ENCODE data around the gene TNRC6C.
A peak's percentile ranks its signal among the peaks of the same experiment; 100 is the strongest.
"Not testable (repeated sequence)": the region's sequence is repeated elsewhere in the genome, so short reads cannot be mapped to it uniquely, and the experiment has no call there.

TNRC6C gene

DNA sequence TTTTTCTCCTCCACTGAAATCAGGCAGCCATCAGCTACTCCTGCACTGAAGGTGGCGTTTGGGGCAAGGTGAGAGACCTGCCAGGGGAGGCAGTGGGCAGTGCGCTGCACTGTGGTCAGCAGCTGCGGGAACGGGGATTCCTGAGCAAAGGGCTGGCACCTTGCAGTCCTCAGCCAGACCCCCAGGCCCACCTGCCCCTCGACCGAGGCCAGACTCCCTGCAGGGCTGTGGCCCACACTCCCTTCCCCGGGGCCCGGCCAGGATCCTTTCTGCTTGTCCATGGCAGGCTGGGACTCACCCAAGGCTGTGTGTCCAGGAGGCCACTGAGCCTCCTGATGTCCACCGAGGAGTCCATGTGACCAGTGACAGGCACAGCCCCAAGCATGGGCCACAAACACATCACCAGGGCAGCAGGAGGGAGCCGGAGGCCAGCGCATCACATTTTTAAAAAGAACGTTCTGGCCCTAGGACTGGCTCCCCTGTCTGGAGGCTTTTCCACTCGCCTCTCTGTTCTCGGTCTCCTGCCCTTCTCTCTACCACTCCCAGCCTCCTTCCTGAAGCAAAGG lies 28.5 kb upstream of the TNRC6C start:
- no peak for DNase-seq (ENCODE audit: low read depth)

DNA sequence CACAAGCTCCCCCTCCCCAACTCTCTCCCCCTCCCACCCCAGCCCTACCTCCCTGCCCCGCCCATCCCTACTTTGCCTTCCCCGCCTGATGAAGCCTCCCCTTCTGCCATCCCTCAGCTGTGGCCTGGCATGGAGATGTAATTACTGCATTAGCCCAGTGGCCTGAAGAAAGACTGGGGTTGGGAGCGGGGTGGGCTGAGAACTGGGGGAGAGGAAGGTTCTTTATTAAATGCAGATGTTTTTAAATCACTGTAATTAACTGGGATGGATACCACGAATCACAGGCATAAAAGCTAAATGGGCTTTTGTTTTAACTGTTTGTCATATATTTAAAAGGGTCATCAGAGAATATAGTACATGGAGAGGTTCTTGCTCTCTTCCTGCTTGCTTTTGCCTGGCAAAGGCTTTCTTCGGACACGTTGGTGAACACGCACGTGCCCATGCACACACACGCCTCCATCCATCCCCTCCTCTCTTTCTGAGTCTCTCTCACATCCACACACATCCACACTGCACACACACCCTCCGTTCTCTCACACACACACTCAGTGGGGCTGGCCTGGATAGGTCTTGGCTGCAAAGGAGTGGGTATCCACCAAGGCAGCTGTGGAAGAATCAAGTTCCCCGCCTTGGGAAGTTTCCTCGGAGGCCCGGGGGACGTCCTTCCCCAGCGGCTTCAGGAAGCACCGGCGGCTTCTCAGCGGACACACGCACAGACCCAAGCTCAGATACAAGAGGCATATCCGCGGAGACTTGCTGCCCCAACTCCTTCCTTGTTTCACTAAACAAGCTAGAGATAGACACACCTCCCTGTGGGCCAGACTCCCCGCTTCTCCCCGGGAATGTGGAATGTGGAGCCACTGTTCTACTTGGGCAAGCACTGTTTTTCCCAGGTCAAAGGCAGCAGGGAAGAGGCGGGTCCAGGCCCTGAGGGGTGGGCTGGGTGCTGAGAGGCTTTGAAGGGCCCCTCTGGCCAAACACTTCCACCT lies 27.4 kb upstream of the TNRC6C start:
- no peak for DNase-seq (ENCODE audit: low read depth)

DNA sequence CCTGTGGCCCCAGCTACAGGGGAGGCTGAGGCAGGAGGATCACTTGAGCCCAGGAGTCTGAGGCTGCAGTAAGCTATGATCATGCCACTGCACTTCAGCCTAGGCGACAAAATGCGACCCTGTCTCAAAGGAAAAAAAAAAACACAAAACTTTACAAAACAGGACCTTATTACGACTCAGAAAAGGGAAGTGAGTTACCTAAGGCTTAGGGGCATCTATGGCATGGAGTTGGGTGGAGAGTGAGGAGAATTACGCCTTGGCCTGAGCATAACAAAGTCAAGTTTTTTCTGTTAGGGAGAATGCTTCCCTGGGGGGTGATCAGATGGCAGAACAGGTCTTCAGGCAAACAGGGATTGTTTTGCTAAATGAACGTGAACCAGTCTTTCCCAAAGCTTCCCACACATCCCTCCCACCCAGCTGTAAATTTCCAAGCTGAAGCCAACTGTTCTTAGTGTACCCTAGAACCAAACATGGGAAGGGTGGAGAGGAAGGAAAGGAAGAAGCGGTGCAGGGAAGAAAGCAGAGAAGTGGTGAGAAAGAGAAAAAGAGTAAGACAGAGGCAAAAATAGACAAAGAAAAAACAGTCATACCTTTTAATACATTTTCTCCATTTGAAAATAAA lies 24.6 kb upstream of the TNRC6C start:
- no peak for DNase-seq (ENCODE audit: low read depth)

DNA sequence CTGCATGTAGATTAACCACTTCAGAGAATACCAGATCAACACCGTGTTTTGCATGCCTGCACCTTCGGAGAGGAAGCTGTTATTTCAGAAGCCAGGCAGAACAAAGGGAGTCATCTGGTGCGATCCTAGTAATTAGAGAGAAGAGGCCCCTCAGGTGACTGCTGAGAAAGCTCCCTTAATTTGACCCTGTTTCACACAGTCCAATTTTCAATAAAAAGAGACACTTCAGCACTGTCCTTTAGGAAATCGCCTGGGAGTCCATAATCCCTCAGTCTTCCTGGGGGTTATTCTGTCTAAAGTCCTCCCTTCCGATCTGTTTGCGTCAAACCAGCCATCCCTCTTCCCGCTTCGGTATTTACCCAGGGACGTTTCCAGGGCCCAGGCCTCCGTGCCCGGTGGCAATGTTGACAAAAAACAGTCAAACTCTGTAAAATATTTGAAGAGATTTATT lies 23.4 kb upstream of the TNRC6C start:
- no peak for DNase-seq (ENCODE audit: low read depth)

DNA sequence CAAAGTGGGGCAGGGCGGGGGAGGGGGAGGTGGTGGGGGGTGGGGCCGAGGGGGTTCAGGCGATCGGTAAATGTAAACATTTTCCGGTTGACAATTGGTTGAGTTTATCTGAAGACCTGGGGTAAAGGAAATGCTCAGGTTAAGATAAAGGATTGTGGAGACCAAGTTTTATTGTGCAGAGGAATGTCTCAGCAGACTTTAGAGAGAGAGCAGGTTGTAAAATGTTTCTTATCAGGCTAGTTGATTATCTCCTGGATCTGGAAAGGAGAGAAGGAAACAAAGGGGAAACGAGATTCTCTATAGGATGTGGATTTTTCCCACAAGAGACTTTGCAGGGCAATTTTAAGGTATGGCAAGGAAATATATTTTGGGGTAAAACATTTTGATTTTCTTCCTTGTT lies 22.8 kb upstream of the TNRC6C start:
- not testable (repeated sequence) for DNase-seq (ENCODE audit: low read depth)

DNA sequence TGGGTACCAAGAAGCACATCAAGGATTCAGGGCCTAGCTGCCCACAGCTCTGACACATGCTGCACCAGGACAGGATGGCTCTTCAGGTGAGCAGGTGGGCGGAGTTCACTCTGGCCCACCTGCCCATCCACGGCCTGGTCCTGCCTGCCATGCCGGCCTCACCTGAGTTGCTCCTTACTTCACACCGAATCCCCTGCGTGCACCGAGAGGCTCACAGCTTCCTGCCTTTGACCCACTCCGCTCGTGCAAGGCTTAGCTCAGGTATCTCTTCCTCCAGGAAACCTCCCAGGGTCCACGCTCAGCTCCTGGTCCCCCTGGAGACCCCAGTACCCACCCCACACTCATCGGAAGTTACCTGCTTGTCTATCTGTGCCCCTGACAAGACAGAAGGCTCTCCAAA lies 21.6 kb upstream of the TNRC6C start:
- DNase-seq (ENCODE audit: low read depth) = no peak

DNA sequence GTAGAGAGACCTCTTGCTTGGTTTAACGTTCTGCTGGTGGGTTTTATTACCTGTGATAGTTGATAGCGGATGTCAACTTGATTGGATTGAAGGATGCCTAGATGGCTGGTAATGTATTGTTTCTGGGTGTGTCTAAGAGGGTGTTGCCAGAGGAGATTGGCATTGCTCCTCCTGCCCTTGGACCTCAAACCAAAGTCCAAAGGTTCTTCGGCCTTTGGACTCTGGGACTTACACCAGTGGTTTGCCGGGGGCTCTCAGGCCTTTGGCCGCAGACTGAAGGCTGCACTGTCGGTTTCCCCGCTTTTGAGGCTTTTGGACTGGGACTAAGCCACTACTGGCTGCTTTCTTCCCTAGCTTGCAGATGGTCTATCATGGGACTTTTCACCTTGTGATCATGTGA lies 17.5 kb upstream of the TNRC6C start:
- no peak for DNase-seq (ENCODE audit: low read depth)

DNA sequence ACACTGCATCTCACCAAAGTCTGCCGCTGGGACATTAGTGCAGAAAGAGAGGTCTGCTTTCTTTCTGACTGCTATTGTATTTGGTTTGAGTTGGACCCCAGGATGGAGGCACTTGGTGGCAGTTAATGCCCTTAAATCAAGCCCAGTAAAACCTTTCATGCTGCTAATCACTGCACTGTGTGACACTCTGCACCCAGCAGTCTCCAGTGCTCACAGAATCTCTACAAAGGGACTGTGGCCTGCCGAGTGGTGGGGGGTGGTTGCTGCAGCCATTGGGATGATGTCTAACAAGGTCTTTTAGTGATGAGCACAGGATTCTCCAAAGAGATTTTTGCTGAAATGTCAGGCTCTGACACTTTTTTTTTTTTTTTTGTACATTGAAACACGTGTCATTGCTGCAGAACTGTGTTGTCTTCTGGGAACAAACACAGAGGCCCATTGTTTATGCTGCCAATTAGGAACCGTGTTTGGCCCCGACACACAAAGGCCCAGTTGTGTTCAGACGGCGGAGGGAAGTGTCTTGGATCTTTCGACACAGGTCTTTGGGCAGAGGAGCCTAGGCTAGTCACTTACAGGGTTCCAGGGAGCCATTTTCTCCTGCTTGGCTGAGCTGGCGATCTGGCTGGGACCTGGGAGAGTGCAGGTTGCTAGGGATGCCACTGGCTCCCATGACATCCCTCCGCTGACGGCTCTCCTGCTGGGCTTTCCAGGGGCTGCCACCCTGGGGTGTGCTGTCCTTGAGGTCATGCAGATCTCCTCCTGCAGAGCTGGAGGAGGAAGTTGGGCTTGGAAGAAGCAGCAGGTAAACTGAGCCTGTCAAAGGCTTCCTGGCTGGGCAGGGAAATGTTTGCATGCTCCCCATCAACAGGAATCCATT lies 16.2 kb upstream of the TNRC6C start:
- no peak for DNase-seq (ENCODE audit: low read depth)

DNA sequence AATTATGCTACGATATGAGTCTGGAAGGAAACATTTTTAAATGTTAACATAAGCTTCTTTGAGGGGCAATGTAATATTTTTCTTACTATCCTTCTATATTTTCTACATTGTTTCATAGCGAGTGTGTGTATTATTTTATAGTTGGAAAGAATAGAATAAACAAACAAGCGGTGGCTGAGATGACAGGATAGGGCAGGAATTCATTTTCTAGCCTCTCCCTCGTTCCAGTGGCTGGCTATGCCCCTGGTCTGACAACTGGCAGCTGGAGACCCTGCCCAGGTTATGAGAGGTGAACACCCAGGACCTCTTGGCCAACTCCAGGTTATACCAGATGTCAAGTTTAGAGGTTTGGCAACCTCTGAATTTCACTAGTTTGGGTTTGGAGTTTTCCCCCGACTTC lies 14.5 kb upstream of the TNRC6C start:
- DNase-seq (ENCODE audit: low read depth) = no peak

DNA sequence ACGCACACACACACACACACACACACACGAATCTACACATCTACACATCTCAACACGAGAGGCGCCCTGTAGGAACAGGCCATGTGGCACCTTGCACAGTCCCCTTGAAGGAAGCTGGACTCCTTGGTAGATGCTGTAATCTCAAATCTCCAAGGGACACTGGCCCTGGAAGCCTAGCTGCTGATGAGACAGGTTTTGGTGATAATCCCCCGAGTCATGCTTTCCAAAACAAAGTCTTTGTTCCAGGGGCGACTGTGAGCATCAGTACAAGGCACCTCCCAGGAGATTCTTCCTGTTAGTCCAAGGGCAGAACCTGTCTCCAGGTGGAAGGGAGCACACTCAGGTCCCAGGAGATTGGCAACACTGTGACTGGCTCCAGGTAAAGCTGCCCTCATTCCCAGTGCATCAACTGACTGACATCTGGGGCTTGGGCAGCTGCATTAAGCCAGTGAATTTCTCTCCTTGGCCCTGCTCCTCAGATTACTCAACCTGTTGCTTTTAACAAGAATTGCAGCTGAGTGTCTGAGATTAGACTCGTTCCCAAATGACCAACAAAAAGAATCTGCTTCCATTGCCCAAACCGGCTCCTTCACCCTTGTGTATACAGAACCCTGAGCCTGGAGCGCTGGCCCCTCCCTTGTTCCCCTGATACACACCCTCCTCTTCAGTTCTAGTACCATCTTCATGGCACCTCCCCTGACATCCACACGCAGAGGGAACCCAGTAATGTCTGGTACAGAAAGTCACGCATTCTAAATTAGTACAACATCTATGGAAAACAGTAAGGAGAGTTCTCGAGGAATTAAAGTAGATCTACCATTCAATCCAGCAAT lies 13.9 kb upstream of the TNRC6C start:
- no peak for DNase-seq (ENCODE audit: low read depth)

DNA sequence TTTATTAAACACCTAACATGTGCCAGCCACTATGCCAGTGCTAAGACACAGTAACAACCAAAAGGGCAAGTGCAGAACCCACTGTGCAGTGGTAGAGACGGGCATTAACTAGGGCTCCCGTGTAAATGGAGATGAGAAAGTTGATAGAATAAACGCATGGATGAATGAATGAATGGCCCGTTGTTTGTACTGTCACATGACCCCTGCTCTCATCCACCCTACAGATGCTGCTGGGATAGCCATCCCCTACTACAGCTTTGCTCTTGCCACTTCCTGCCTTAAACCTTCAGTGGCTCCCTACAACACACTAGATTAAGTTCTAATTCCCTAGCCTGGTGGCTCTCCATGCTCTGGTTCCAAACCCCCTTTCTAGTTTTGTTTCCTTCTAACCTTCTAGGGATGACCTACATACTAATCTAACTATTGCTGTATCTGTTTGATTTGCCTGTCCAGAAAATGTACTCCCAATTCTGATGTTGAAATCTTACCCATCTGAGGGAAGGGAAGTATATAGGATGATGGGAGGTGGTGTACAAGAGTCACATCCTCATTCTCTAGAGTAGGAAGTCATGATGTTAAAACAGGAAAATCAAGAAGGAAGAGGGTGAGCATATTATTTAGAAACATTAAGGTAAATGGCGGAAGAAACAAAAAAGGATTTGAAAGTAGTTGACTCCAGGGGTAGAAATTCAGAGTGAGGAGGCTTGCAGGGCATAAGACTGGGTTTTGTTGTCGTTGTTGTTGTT lies 11.4 kb upstream of the TNRC6C start:
- DNase-seq (ENCODE audit: low read depth) = no peak

DNA sequence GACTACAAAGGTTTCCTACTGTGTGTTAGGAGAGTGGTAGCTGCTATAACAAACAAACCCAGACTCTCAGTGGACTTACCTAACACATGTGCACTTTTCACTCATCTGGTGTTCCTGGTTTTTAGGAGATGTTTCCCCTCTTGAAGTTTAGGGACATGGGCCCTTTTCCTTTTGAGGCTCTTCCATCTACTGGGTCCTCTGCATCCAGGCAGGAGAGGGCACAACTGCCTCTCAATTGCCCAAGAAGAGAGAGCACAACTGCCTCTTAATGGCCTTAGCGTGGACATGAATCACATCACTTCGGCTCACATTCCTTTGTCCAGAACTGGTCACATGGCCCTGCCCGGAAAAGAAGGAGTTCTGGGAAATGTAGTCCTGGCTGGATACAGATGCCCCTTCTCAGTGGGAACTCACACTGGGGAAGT lies 9.8 kb upstream of the TNRC6C start:
- no peak for DNase-seq (ENCODE audit: low read depth)

DNA sequence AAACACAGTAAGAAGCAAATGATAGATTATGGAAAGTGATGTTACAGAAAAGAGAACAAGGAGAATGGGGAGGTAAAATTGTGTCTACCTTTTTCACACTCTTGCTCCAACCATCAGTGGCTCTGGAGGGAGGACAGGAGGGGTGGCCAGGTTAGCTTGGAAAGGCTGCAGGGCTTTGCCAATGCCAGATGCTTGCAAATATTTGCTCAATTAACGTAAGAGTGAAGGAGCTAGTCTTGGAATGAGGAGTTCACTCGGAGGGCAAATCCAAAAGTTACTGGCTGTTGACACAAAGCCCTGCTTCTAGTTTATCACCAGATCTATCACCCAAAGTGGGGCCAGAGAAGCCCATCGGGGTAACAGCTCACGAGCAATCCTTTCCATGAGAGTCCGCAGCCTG lies 7.4 kb upstream of the TNRC6C start:
- DNase-seq (ENCODE audit: low read depth) = no peak

DNA sequence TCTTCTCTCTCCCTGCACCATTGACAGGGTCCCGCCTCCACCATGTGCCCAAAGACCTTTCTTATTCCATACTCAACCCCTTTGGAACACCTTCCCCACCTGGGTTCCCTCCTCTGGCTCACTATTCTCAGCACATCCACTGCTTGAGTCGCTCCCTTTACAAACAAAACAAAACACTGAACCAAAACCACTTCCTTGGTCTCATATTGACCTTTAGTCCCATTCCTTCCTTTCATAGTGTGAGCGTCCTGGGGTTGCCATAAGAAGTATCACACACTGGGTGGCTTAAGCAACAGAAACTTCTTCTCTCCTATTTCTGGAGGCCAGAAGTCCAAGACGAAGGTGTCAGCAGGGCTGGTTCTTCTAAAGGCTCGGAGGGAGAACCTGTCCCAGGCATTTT lies 6.1 kb upstream of the TNRC6C start:
- no peak for DNase-seq (ENCODE audit: low read depth)

DNA sequence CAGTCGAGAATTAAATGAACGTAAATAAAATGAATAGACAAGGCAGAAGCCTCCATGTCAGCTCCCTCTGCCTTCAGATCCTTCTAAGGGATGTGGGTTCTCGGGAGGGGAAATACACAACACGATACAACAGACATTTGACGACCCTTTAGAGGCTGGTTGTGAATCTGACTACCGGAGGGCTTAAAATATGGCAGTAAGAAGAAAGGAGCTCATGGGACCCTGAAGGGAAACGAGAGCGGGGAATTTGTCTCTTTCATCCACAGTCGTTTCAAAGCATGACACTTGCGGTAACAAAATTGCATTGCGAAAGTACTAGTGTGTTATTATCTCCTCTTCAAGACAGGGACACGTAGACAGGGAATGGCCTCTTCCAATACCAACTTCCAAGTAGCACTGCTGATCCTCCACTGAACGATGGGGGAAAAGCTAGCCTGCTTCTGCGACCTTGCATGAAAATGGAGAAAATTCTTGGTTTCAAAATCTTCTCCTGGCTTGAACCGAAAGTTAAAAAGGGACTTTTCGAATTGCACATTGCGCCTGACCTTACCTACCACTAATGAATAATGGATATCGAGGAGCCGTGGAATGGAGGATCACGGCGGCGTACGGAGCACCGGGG lies 1.2 kb upstream of the TNRC6C start:
- no peak for DNase-seq (ENCODE audit: low read depth)

DNA sequence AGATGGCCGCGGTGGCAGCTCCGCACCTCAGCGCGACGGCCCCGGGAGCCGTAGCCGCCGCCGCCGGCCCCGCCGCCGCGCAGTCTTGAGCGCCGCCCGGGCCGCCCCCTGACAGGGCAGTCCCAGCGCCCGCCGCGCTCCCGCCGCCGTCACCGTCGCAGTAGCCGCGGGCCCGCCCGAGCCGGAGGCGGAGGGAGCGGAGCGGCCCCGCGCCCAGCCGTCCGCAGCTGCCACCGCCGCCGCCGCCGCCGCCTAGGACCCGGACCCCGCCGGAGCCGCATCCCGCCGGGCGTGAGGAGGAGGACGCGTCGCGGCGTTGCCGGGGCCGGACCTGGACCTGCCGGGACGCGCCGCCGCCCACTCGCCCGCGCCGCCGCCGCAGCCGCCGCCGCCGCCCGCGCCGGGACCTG lies 218 bp downstream of the TNRC6C start:
- peak; percentile 12 for DNase-seq (ENCODE audit: low read depth)

DNA sequence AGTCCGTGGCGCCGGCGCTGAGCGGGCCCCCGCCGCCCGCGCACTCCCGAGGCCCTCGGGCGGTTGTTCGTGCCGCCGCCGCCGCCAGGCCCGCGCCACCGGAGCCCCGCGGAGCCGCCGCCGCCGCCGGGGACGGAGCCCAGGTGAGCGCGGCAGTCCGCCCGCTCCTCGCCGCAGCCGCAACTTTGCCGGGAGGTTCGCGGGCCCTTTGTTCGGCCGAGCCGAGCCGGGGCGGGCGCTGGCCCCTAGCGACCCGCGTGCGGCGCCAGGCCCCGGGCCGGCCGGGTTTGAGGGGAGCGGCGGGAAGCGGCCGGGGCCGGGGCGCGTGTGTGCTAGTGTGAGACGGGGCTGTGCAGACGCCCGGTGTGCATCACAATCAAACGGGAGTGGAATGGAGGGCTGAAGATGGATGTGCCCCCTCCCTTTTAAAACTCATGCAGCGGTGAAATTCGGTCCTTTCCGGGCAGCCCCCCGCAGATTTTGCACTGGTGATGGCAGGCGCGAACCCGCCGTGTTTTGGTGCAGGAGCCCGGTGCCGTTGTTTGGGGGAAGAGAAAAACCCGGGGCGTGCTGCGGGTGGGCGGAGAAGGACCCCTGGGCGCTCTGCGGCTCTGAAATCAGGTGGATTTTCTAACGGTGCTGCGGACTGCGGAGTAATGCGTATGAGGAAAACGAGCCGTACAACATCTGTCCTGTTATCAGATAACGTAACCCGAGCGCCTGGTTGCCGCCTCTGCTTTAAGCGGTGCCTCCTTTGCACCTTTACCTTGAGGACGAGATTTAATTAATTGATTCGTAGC lies 823 bp downstream of the TNRC6C start:
- peak; percentile 2 for DNase-seq (ENCODE audit: low read depth)

DNA sequence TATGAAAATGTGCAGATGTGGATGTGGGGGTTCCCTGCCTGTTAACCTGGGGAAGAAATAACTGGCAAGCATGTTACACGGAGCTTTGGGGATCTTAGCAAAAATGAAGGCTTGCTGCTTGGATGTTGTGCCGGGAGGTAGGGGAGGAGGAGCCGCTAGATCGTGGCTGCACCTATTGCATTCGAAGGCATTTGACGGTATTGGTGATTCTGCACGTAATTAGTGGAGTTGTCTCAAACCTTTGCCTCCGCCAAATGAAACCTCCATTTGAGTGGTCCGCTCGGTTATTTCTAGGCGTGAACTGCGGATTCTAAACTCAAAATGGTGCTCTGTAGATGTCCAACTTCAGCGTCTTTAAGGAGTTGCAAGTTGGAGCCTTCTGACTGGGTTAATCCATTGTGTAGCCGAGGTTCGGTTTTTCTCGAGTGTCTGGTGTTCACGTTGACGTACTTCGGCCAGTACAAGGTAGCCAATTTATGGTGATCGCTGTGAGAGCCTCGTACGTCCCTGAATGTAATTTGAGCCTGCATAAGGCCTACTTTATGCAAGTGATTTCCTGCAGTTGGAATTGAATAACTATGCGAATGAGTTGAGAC lies 1.5 kb downstream of the TNRC6C start:
- DNase-seq (ENCODE audit: low read depth) = peak; percentile 6

DNA sequence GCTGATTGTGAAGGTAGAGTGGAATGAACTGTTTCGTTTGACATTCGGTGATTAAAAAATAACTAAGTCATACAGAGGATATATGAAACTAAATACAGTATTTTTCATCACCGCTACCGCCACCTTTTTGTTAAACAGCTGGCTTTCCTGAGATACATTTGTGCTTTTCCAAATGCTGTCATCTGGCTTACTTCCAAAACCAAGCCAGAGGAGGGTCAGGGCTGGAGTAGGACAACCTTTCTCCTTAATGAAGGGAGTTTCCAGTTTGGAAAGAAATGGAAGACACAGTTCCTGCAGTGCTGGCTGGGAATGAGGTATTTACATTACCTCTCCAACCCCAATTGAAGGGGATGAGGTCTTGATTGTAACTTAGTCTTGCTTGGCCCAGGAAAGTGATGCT lies 3.2 kb downstream of the TNRC6C start:
- no peak for DNase-seq (ENCODE audit: low read depth)
